ENCODE results near the gene RDH8. TPM values are rescaled to one million over a fixed set of nuclear protein-coding genes. Genes with fewer than 3 reads are reported as not detected.

RDH8 gene
- total and polyA plus RNA-seq, 8 donors: not detected

GRCh38 chr19:9996541-9996940 is 16.7 kb upstream of the RDH8 start:
- H3K4me3 ChIP-seq: no peak overlapping the region
- no peak overlapping the region for H3K27ac ChIP-seq
- DNase-seq (no peak), ATAC-seq (no peak)
- no peak for TF ChIP-seq CTCF (IDR thresholded peaks at IDR 0.05)
- H3K9me3 ChIP-seq: no peaks in the 10 kb centered on the region
- no peaks in the 10 kb centered on the region for H3K4me1 ChIP-seq
- intact Hi-C loops (cut with DNase I): no loop called here
- H3K27me3 ChIP-seq: peaks cover 0 to 35% of the 10 kb centered on the region in 2 donors
- H3K36me3 ChIP-seq: no peaks in the 10 kb centered on the region

GRCh38 chr19:10000171-10000826 is 13.0 kb upstream of the RDH8 start:
- ATAC-seq: peak; percentile 91

GRCh38 chr19:10001899-10002298 is 11.4 kb upstream of the RDH8 start:
- Histone ChIP-seq H3K9me3 (no peaks in the 10 kb centered on the region), H3K4me1 (no peaks in the 10 kb centered on the region), H3K27ac (no peak overlapping the region), H3K36me3 (no peaks in the 10 kb centered on the region), H3K4me3 (no peak overlapping the region), H3K27me3 (peaks cover 0 to 73% of the 10 kb centered on the region in 2 donors)
- DNase-seq (no peak), ATAC-seq (no peak)
- peak in 1 of 2 donors; percentile 12 for TF ChIP-seq CTCF (IDR thresholded peaks at IDR 0.05)
- intact Hi-C loops (cut with DNase I): no loop called here

More at GRCh38 chr19:10000171-10000826, 13.0 kb upstream of the RDH8 start:
- intact Hi-C loops (cut with DNase I): no loop called here
- Histone ChIP-seq H3K36me3 (no peaks in the 10 kb centered on the region), H3K9me3 (no peaks in the 10 kb centered on the region), H3K27ac (no peak overlapping the region), H3K4me1 (no peaks in the 10 kb centered on the region), H3K4me3 (no peak overlapping the region), H3K27me3 (peaks cover 0 to 57% of the 10 kb centered on the region in 2 donors)
- peak; percentile 52 to 63 for TF ChIP-seq CTCF (IDR thresholded peaks at IDR 0.05)
- peak in 2 of 4 donors; percentile 59 to 74 for DNase-seq

GRCh38 chr19:10003271-10003670 is 10.0 kb upstream of the RDH8 start:
- DNase-seq: no peak
- ATAC-seq: no peak
- no peak for TF ChIP-seq CTCF (IDR thresholded peaks at IDR 0.05)
- Histone ChIP-seq H3K9me3 (no peaks in the 10 kb centered on the region), H3K4me3 (no peak overlapping the region), H3K36me3 (no peaks in the 10 kb centered on the region), H3K4me1 (no peaks in the 10 kb centered on the region), H3K27me3 (peaks cover 0 to 77% of the 10 kb centered on the region in 2 donors), H3K27ac (no peak overlapping the region)
- intact Hi-C loops (cut with DNase I): no loop called here

- ATAC-seq: no peak
- no peak for TF ChIP-seq CTCF (IDR thresholded peaks at IDR 0.05)
- Histone ChIP-seq H3K27me3 (peaks cover 3 to 86% of the 10 kb centered on the region in 2 donors), H3K9me3 (no peaks in the 10 kb centered on the region), H3K4me3 (no peak overlapping the region), H3K36me3 (no peaks in the 10 kb centered on the region), H3K4me1 (no peaks in the 10 kb centered on the region), H3K27ac (no peak overlapping the region)
- intact Hi-C loops (cut with DNase I): no loop called here
- no peak for DNase-seq
Measured at GRCh38 chr19:10004617-10005016, 8.7 kb upstream of the RDH8 start.

Measured in left lung (tissue), 10 donors.